ENCODE results near the gene ATF6. TPM values are rescaled to one million over a fixed set of nuclear protein-coding genes. Genes with fewer than 3 reads are reported as not detected.
A peak's percentile ranks its signal among the peaks of the same experiment; 100 is the strongest.

ATF6 gene
- total and polyA plus RNA-seq, 9 donors, result 13.4 to 21.0 (median 16.3) TPM

GRCh38 chr1:161872506-161872905 is 106.4 kb downstream of the ATF6 start:
- Histone ChIP-seq H3K27ac (ENCODE audit: low read length) (no peak overlapping the region), H3K36me3 (ENCODE audit: control insufficient read depth, insufficient read depth, low read length) (no peaks in the 10 kb centered on the region), H3K27me3 (ENCODE audit: control insufficient read depth, insufficient read depth, low read length) (no peaks in the 10 kb centered on the region), H3K4me3 (ENCODE audit: low read length) (no peak overlapping the region), H3K4me1 (ENCODE audit: control insufficient read depth, insufficient read depth, low read length) (no peaks in the 10 kb centered on the region), H3K9me3 (replicated peaks; ENCODE audit: control insufficient read depth, low read depth, low read length) (no peaks in the 10 kb centered on the region)
- no peak for DNase-seq
- no CpG with 5 or more reads among the region's 2 CpGs for WGBS (ENCODE audit: insufficient coverage)

DNA sequence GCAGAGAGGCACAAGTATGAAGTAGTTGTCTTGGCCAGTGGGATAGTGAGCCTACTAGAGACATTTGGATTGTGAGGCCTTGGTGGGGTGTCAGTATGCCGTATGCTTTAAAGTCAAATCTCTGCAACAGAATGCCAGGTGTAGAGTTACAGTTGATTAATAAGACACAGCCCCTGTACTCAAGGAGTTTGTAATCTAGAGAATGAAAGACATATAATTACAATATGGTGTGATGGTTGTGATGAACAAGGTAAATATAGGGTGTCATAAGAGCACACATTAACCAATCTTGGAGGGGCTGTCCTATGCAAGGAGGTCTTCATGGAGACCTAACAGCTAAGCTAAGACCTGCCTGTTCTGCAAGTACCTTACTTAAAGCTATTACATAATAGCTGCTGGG is 113.1 kb downstream of the ATF6 start:
- Histone ChIP-seq H3K27ac (ENCODE audit: low read length) (no peak overlapping the region), H3K27me3 (ENCODE audit: control insufficient read depth, insufficient read depth, low read length) (no peaks in the 10 kb centered on the region), H3K4me3 (ENCODE audit: low read length) (no peak overlapping the region), H3K36me3 (ENCODE audit: control insufficient read depth, insufficient read depth, low read length) (no peaks in the 10 kb centered on the region), H3K4me1 (ENCODE audit: control insufficient read depth, insufficient read depth, low read length) (no peaks in the 10 kb centered on the region), H3K9me3 (replicated peaks; ENCODE audit: control insufficient read depth, low read depth, low read length) (no peaks in the 10 kb centered on the region)
- whole genome bisulfite sequencing (ENCODE audit: insufficient coverage), result 57% methylated on average over 1 of the region's 1 CpG
- DNase-seq, result no peak

DNA sequence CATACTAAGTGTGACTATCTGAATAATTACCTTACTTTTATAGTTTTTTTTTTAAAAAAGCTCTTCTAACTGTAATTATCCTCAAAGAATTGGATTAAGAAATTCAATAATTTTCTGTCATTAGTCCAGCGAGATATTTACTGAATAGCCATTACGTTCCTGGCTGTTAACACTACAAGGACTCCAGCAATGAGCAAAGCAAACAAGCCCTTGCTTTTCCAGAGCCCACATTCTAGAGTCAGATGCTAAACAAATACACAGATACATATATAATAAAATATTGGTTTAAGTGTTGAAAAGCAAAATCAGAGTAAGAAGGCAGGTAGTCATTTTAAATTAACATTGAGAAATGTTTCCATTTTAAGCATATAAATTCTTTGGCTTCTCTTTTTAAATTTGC is 118.4 kb downstream of the ATF6 start:
- Histone ChIP-seq H3K27me3 (ENCODE audit: control insufficient read depth, insufficient read depth, low read length) (no peaks in the 10 kb centered on the region), H3K4me3 (ENCODE audit: low read length) (no peak overlapping the region), H3K9me3 (replicated peaks; ENCODE audit: control insufficient read depth, low read depth, low read length) (no peaks in the 10 kb centered on the region), H3K27ac (ENCODE audit: low read length) (peak overlapping the region; percentile 77), H3K36me3 (ENCODE audit: control insufficient read depth, insufficient read depth, low read length) (no peaks in the 10 kb centered on the region), H3K4me1 (ENCODE audit: control insufficient read depth, insufficient read depth, low read length) (peaks cover 4% of the 10 kb centered on the region)
- DNase-seq, result peak; percentile 42
- WGBS (ENCODE audit: insufficient coverage), result no CpG with 5 or more reads among the region's 2 CpGs

DNA sequence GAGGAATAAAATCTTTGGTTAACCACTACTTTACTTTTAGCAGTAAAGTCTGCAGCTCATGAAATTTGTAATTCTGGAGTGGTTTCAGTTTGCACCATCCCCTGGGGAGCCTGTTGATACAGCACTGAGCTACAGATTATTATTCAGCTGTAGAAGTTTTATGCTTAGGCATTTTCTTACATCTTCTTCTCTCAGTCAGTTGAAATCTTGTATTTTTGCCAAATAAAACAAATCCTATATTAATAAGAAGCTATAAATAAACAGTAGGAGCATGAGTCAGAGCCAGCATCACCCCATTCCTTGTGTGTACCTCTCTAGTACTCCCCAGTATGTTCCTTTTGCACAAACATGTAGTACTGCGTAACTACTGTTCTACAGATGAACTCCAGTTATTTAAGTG is 118.9 kb downstream of the ATF6 start:
- Histone ChIP-seq H3K9me3 (replicated peaks; ENCODE audit: control insufficient read depth, low read depth, low read length) (no peaks in the 10 kb centered on the region), H3K27ac (ENCODE audit: low read length) (peak overlapping the region; percentile 77), H3K4me3 (ENCODE audit: low read length) (no peak overlapping the region)

DNA sequence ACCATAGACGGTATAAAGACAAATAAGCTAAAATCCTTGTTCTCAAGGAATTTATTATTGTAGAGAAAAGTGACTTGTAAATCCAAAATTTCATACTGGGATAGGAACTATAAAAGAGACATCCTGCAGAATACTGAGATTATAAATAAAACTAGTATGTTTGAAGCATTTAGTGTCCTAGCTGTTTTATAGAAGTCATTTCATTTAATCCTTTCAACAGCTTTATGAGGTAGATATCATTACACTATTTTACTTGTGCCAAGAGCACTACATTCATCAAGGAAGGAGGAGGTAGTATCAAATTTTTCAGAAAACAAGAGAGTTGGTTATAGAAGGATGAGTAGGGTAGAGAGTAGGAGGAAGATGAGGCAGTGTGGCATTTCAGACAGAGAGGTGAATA is 119.6 kb downstream of the ATF6 start:
- no peaks in the 10 kb centered on the region for H3K9me3 ChIP-seq (replicated peaks; ENCODE audit: control insufficient read depth, low read depth, low read length)
- H3K27ac ChIP-seq (ENCODE audit: low read length), result no peak overlapping the region
- no peak overlapping the region for H3K4me3 ChIP-seq (ENCODE audit: low read length)
- peaks cover 6% of the 10 kb centered on the region for H3K36me3 ChIP-seq (ENCODE audit: control insufficient read depth, insufficient read depth, low read length)
- H3K27me3 ChIP-seq (ENCODE audit: control insufficient read depth, insufficient read depth, low read length), result no peaks in the 10 kb centered on the region
- no peak for DNase-seq
- no CpG with 5 or more reads among the region's 1 CpG for WGBS (ENCODE audit: insufficient coverage)
- H3K4me1 ChIP-seq (ENCODE audit: control insufficient read depth, insufficient read depth, low read length), result peaks cover 4% of the 10 kb centered on the region

More for the DNA sequence above, 118.9 kb downstream of the ATF6 start:
- WGBS (ENCODE audit: insufficient coverage), result no CpG with 5 or more reads among the region's 1 CpG
- Histone ChIP-seq H3K36me3 (ENCODE audit: control insufficient read depth, insufficient read depth, low read length) (no peaks in the 10 kb centered on the region), H3K4me1 (ENCODE audit: control insufficient read depth, insufficient read depth, low read length) (peaks cover 4% of the 10 kb centered on the region), H3K27me3 (ENCODE audit: control insufficient read depth, insufficient read depth, low read length) (no peaks in the 10 kb centered on the region)
- peak; percentile 89 for DNase-seq

DNA sequence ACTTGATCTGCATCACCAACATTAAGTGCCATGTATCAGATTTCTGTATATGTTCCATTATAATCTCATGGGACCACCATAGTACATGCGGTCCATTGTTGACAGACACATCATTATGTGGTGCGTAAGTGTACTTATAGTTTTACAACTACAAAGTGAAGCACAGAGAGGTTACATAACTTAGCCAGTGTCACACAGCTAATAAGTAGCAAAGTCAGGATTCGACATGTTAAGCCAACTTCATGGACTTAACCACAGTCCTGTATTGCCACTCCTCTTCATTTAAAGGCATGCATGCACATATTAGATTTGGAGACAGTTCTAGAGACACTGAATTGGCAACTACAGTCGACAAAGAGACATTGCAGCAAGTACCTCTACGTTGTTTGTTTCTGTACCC is 120.5 kb downstream of the ATF6 start:
- no CpG with 5 or more reads among the region's 5 CpGs for WGBS (ENCODE audit: insufficient coverage)
- Histone ChIP-seq H3K9me3 (replicated peaks; ENCODE audit: control insufficient read depth, low read depth, low read length) (no peaks in the 10 kb centered on the region), H3K4me3 (ENCODE audit: low read length) (no peak overlapping the region), H3K27me3 (ENCODE audit: control insufficient read depth, insufficient read depth, low read length) (no peaks in the 10 kb centered on the region), H3K27ac (ENCODE audit: low read length) (no peak overlapping the region), H3K4me1 (ENCODE audit: control insufficient read depth, insufficient read depth, low read length) (peaks cover 4% of the 10 kb centered on the region), H3K36me3 (ENCODE audit: control insufficient read depth, insufficient read depth, low read length) (peaks cover 14% of the 10 kb centered on the region)
- DNase-seq, result no peak

DNA sequence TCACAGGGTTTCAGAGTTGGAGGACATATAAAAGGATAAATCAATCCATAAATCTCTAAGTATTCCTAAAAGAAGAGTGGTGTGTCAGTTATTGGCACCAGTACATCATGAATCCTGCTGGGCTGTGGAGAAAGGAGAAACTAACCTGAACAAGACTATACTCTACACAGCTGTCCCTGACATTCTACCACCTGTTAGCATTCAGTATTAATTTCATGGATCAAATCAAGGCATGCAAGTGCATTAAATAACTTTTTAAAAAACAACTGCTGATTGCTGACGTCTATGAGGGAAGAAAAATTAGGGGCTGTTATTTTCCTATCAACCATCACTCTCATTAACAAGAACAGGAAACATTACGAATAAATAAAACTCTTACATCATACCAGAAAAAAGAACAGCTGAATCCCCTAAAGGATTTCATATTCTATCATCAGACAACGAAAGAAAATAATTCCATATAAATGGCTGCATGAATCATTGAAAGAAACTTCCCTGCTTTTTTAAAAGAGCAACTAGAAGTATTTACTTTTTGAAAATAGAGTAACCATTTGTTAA is 121.7 kb downstream of the ATF6 start:
- H3K4me1 ChIP-seq (ENCODE audit: control insufficient read depth, insufficient read depth, low read length), result peaks cover 4% of the 10 kb centered on the region
- no CpG with 5 or more reads among the region's 3 CpGs for WGBS (ENCODE audit: insufficient coverage)
- peak; percentile 76 for DNase-seq

GRCh38 chr1:161890574-161890973 is 124.5 kb downstream of the ATF6 start:
- peaks cover 14% of the 10 kb centered on the region for H3K36me3 ChIP-seq (ENCODE audit: control insufficient read depth, insufficient read depth, low read length)
- DNase-seq, result no peak
- WGBS (ENCODE audit: insufficient coverage), result 98% methylated on average over 18 of the region's 22 CpGs

More for the DNA sequence above, 121.7 kb downstream of the ATF6 start:
- H3K27me3 ChIP-seq (ENCODE audit: control insufficient read depth, insufficient read depth, low read length), result no peaks in the 10 kb centered on the region
- peak overlapping the region; percentile 16 for H3K27ac ChIP-seq (ENCODE audit: low read length)
- H3K4me3 ChIP-seq (ENCODE audit: low read length), result no peak overlapping the region
- H3K36me3 ChIP-seq (ENCODE audit: control insufficient read depth, insufficient read depth, low read length), result peaks cover 14% of the 10 kb centered on the region
- H3K9me3 ChIP-seq (replicated peaks; ENCODE audit: control insufficient read depth, low read depth, low read length), result no peaks in the 10 kb centered on the region

DNA sequence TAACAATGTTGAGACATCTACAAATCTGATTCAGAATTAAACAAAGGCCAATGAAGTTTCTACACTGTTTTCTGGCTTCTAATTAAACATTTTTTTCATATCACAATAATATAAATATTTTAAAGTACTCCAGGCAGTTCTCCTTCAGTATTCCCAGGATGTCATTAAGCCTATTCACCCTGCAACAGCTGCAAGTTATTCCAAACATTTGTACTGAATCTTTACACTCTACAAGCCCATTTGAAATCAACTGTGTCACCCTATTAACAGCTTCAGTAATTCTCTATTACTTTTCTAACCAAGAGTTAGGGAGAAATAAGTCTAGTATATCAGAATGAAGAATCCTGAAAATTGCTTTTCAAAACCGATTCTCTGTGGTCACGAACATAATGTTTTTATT is 133.0 kb downstream of the ATF6 start:
- peak; percentile 60 for DNase-seq
- Histone ChIP-seq H3K4me3 (ENCODE audit: low read length) (no peak overlapping the region), H3K4me1 (ENCODE audit: control insufficient read depth, insufficient read depth, low read length) (peaks cover 3% of the 10 kb centered on the region), H3K9me3 (replicated peaks; ENCODE audit: control insufficient read depth, low read depth, low read length) (no peaks in the 10 kb centered on the region), H3K27ac (ENCODE audit: low read length) (peak overlapping the region; percentile 43), H3K36me3 (ENCODE audit: control insufficient read depth, insufficient read depth, low read length) (no peaks in the 10 kb centered on the region), H3K27me3 (ENCODE audit: control insufficient read depth, insufficient read depth, low read length) (no peaks in the 10 kb centered on the region)
- WGBS (ENCODE audit: insufficient coverage), result no CpG with 5 or more reads among the region's 2 CpGs

More at GRCh38 chr1:161890574-161890973, 124.5 kb downstream of the ATF6 start:
- H3K27ac ChIP-seq (ENCODE audit: low read length), result no peak overlapping the region
- H3K27me3 ChIP-seq (ENCODE audit: control insufficient read depth, insufficient read depth, low read length), result no peaks in the 10 kb centered on the region
- no peaks in the 10 kb centered on the region for H3K9me3 ChIP-seq (replicated peaks; ENCODE audit: control insufficient read depth, low read depth, low read length)
- H3K4me3 ChIP-seq (ENCODE audit: low read length), result no peak overlapping the region
- peaks cover 4% of the 10 kb centered on the region for H3K4me1 ChIP-seq (ENCODE audit: control insufficient read depth, insufficient read depth, low read length)

DNA sequence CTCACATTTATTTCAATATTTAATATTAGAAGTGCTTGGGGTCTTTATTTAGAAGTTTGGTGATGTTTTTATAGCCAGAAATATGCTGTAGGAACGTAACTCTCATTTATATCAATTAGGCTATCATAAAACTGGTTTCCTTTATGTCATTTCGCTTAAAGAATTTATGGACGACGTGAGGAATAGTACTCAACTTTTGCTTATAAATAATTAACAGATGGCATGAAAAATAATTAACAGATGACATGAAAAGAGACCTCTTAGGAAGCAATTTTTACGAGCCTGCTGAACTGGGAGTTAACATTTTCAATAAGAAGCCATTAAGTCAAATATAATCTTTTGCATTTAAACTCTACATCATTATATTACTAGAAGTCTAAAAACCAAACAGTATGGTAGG is 134.0 kb downstream of the ATF6 start:
- Histone ChIP-seq H3K9me3 (replicated peaks; ENCODE audit: control insufficient read depth, low read depth, low read length) (no peaks in the 10 kb centered on the region), H3K27ac (ENCODE audit: low read length) (no peak overlapping the region), H3K36me3 (ENCODE audit: control insufficient read depth, insufficient read depth, low read length) (no peaks in the 10 kb centered on the region), H3K4me3 (ENCODE audit: low read length) (no peak overlapping the region), H3K27me3 (ENCODE audit: control insufficient read depth, insufficient read depth, low read length) (no peaks in the 10 kb centered on the region), H3K4me1 (ENCODE audit: control insufficient read depth, insufficient read depth, low read length) (peaks cover 3% of the 10 kb centered on the region)
- DNase-seq, result no peak
- WGBS (ENCODE audit: insufficient coverage), result no CpG with 5 or more reads among the region's 5 CpGs

- Histone ChIP-seq H3K9me3 (replicated peaks; ENCODE audit: control insufficient read depth, low read depth, low read length) (no peaks in the 10 kb centered on the region), H3K36me3 (ENCODE audit: control insufficient read depth, insufficient read depth, low read length) (no peaks in the 10 kb centered on the region)
- WGBS (ENCODE audit: insufficient coverage), result no CpG with 5 or more reads among the region's 2 CpGs
Measured at GRCh38 chr1:161902182-161902581, 136.1 kb downstream of the ATF6 start.

More at GRCh38 chr1:161902182-161902581, 136.1 kb downstream of the ATF6 start:
- Histone ChIP-seq H3K27ac (ENCODE audit: low read length) (no peak overlapping the region), H3K4me1 (ENCODE audit: control insufficient read depth, insufficient read depth, low read length) (peaks cover 3% of the 10 kb centered on the region), H3K4me3 (ENCODE audit: low read length) (no peak overlapping the region), H3K27me3 (ENCODE audit: control insufficient read depth, insufficient read depth, low read length) (no peaks in the 10 kb centered on the region)
- DNase-seq, result no peak

All from muscle of leg (tissue), 11 donors.